Measurements from ENCODE around the gene EFCAB9. TPM values are rescaled to one million over a fixed set of nuclear protein-coding genes. Genes with fewer than 3 reads are reported as not detected.

The EFCAB9 gene
- total and polyA plus RNA-seq, 9 donors, result not detected

DNA sequence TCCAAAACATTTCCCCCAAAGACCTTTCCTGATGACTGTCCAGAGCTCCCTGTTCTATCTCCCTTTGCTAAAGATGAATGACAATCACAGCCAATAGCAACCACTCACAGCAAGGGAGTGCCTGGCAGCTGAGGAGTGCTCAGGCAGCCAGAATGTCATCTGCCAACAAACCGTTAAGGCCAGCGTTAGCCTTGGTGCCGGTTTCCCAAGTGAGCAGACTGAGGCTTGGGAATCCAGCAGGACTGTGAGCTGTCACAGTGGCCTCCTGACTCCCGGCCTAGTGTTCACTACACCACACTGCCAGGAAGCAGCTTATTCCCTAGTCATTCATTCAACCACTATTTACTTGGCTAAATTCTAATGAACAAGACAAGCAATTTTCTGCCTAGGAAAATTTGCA, 30.6 kb upstream of the EFCAB9 start:
- no peaks in the 10 kb centered on the region for H3K27me3 ChIP-seq
- no peaks in the 10 kb centered on the region for H3K4me1 ChIP-seq (ENCODE audit: insufficient read depth)
- no peaks in the 10 kb centered on the region for H3K36me3 ChIP-seq
- TF ChIP-seq EP300 (IDR thresholded peaks at IDR 0.05), result no peak
- TF ChIP-seq, protein P1, sequence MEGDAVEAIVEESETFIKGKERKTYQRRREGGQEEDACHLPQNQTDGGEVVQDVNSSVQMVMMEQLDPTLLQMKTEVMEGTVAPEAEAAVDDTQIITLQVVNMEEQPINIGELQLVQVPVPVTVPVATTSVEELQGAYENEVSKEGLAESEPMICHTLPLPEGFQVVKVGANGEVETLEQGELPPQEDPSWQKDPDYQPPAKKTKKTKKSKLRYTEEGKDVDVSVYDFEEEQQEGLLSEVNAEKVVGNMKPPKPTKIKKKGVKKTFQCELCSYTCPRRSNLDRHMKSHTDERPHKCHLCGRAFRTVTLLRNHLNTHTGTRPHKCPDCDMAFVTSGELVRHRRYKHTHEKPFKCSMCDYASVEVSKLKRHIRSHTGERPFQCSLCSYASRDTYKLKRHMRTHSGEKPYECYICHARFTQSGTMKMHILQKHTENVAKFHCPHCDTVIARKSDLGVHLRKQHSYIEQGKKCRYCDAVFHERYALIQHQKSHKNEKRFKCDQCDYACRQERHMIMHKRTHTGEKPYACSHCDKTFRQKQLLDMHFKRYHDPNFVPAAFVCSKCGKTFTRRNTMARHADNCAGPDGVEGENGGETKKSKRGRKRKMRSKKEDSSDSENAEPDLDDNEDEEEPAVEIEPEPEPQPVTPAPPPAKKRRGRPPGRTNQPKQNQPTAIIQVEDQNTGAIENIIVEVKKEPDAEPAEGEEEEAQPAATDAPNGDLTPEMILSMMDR (IDR thresholded peaks at IDR 0.05), result no peak
- no peak for TF ChIP-seq POLR2A (IDR thresholded peaks at IDR 0.05)
- no peak overlapping the region for H3K4me3 ChIP-seq
- H3K9me3 ChIP-seq, result no peaks in the 10 kb centered on the region
- no peak for DNase-seq
- H3K27ac ChIP-seq, result no peak overlapping the region
- intact Hi-C loops (cut with DNase I), result no loop called here
- 60 to 72% (median 61%) methylated on average over 4 of the region's 4 CpGs for WGBS, 3 donors

DNA sequence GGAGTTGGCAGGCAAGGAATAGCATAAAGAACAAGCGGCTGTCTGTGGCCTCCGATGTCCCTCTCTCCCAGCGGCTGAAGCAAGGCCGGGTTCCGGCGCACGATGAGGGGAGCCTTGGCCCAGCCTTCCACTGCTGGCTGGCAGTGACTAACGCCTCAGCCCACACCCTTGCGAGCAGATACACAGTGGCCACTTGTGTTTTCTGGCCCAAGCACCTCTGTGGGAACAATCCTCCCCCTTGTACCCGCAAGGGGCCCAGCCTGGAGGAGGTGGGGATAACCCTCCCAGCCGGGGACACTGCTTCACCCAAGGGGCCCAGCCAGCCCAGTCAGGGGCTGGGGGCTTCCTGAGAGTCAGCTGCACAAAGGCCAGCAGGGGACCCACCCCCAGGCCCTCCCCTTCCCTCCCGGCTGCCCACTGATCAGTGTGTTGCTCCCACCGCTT, 29.2 kb upstream of the EFCAB9 start:
- Histone ChIP-seq H3K9me3 (no peaks in the 10 kb centered on the region), H3K36me3 (no peaks in the 10 kb centered on the region), H3K27ac (no peak overlapping the region), H3K4me1 (ENCODE audit: insufficient read depth) (no peaks in the 10 kb centered on the region), H3K4me3 (no peak overlapping the region), H3K27me3 (no peaks in the 10 kb centered on the region)
- WGBS, 3 donors, result 53 to 62% (median 57%) methylated on average over 13 of the region's 13 CpGs
- no peak for TF ChIP-seq POLR2A (IDR thresholded peaks at IDR 0.05)
- no peak for TF ChIP-seq EP300 (IDR thresholded peaks at IDR 0.05)
- TF ChIP-seq, protein P1 (IDR thresholded peaks at IDR 0.05), result no peak
- no peak for DNase-seq
- intact Hi-C loops (cut with DNase I), result no loop called here

DNA sequence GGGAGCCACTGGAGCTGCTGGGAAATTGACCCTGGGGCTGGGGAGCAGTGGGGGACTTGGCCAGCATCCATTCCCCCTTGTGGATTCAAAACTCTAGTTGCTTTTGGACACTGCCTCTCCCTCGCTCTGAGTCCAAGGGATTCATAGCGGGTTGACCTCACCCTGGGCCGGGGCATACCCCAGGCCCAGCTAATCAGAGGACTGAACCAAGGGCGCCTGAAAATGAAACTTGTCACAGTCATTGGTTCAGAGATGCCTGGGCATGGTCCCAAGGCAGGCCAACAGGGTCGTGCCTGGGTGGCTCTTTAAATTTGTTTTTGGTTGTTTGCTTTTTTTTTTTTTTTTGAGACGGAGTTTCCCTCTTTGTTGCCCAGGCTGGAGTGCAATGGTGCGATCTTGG, 28.5 kb upstream of the EFCAB9 start:
- Histone ChIP-seq H3K27me3 (no peaks in the 10 kb centered on the region), H3K4me1 (ENCODE audit: insufficient read depth) (no peaks in the 10 kb centered on the region), H3K9me3 (no peaks in the 10 kb centered on the region), H3K4me3 (no peak overlapping the region), H3K27ac (no peak overlapping the region), H3K36me3 (no peaks in the 10 kb centered on the region)
- WGBS, 3 donors, result 87 to 94% (median 88%) methylated on average over 7 of the region's 7 CpGs
- intact Hi-C loops (cut with DNase I), result no loop called here
- TF ChIP-seq POLR2A (IDR thresholded peaks at IDR 0.05) (no peak), EP300 (IDR thresholded peaks at IDR 0.05) (no peak)
- TF ChIP-seq, protein P1 (IDR thresholded peaks at IDR 0.05), result no peak
- no peak for DNase-seq

DNA sequence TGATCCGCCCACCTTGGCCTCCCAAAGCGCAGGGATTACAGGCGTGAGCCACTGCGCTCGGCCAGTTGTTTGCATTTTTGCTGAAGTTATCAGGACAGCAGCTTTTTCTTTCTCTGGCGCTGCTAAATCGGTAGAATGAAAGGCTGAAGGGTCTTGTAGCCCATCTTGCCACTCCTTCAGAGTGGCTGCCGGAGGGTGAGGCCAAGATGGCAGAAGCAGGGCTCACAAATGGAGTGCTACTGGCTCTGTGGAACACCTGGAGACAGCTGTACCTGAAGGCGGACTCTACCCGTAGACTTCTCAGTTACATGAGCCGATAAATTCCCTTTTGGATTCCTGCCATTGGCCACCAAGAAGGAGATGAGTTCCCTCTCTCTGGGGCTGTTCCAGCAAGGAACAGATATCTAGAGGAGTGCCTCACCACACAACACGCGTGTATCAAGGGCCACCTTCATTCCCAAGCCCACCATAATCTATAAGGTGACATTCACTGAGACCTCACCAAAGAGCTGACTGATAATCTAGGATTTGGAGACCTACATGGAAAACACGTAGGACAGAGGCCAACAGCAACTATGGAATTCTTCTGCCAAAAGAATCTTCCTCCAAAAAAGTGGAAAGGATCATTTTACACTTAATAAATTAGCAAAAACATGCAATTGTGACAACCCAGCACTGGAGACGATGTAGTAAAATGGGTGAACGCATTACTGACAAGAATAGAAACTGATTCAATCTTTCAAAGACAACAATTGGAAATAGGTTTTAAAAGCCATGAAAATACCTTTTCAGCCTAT, 27.7 kb upstream of the EFCAB9 start:
- Histone ChIP-seq H3K27me3 (no peaks in the 10 kb centered on the region), H3K4me3 (no peak overlapping the region), H3K27ac (no peak overlapping the region), H3K4me1 (ENCODE audit: insufficient read depth) (no peaks in the 10 kb centered on the region), H3K36me3 (no peaks in the 10 kb centered on the region), H3K9me3 (no peaks in the 10 kb centered on the region)
- intact Hi-C loops (cut with DNase I), result no loop called here
- WGBS, 3 donors, result 74 to 81% (median 79%) methylated on average over 16 of the region's 16 CpGs
- TF ChIP-seq, protein P1 (IDR thresholded peaks at IDR 0.05), result no peak
- TF ChIP-seq EP300 (IDR thresholded peaks at IDR 0.05), result no peak
- no peak for TF ChIP-seq POLR2A (IDR thresholded peaks at IDR 0.05)
- DNase-seq, result no peak

All from ovary (tissue), 9 donors.